B cell (primary cell): ENCODE measurements around the gene DGKQ.
"Not testable (repeated sequence)": the region's sequence is repeated elsewhere in the genome, so short reads cannot be mapped to it uniquely, and the experiment has no call there.

ENCODE experiments used
- EZH2 ChIP-seq: IDR thresholded peaks from 2 replicates; pipeline ENCODE4 v1.6.1; 2012; ENCODE audit warnings: borderline replicate concordance, low read depth, mild to moderate bottlenecking, moderate library complexity, low read length; ENCODE audit not compliant: insufficient read depth, poor library complexity, severe bottlenecking
- TF ChIP-seq, protein P1 (sequence below): fragments of 200-600 bp; IDR thresholded peaks from one replicate; pipeline ENCODE4 v1.8.0; 2022; ENCODE audit warnings: antibody characterized with exemption, mild to moderate bottlenecking

DNA sequence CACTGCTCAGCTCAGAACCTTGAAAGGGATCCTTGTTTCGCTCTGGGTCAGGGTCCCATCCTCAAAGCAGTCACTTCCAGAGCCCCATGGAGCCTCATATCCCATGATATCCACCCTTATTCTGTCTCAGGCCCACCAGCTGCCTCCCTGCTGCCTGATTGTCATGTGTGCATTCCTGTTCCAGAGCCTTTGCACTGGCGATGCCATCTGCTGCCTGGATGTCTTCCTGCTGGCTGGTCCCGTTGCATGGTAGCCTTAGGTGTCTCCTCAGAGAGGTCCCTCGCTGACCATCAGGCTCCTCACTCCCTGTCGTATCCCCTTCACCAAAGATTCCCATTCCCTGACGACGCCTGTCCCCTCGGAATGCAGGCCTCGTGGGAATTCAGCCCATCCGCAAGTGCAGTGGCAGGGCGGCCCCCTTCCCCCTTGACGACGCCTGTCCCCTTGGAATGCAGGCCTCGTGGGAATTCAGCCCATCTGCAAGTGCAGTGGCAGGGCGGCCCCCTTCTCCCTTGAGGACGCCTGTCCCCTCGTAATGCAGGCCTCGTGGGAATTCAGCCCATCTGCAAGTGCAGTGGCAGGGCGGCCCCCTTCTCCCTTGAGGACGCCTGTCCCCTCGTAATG lies 26.0 kb upstream of the DGKQ start:
- TF ChIP-seq, protein P1, sequence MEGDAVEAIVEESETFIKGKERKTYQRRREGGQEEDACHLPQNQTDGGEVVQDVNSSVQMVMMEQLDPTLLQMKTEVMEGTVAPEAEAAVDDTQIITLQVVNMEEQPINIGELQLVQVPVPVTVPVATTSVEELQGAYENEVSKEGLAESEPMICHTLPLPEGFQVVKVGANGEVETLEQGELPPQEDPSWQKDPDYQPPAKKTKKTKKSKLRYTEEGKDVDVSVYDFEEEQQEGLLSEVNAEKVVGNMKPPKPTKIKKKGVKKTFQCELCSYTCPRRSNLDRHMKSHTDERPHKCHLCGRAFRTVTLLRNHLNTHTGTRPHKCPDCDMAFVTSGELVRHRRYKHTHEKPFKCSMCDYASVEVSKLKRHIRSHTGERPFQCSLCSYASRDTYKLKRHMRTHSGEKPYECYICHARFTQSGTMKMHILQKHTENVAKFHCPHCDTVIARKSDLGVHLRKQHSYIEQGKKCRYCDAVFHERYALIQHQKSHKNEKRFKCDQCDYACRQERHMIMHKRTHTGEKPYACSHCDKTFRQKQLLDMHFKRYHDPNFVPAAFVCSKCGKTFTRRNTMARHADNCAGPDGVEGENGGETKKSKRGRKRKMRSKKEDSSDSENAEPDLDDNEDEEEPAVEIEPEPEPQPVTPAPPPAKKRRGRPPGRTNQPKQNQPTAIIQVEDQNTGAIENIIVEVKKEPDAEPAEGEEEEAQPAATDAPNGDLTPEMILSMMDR, result not testable (repeated sequence)
- not testable (repeated sequence) for TF ChIP-seq EZH2
